Right cardiac atrium (tissue), 5 donors: ENCODE data around the gene MTCL1. TPM values are rescaled to one million over a fixed set of nuclear protein-coding genes. Genes with fewer than 3 reads are reported as not detected.

ENCODE experiments used
- ATAC-seq, 2 donors: fragments of 200-7000 bp; cut with Tn5 transposase; one replicate each; pipeline versions ENCODE4 v1.8.0 to v1.9.1; 2020; ENCODE audit warnings: moderate library complexity in 2 of 2, mild to moderate bottlenecking in 1 of 2
- DNase-seq, 3 donors: peaks; one replicate each; pipeline ENCODE4 v3.0.0-alpha.2; 2020
- H3K27ac ChIP-seq: one replicate; pipeline ENCODE4 v1.5.1; 2013; ENCODE audit warnings: mild to moderate bottlenecking, low read length, control low read depth, moderate library complexity
- H3K27me3 ChIP-seq: one replicate; pipeline ENCODE4 v1.6.1; 2013; ENCODE audit not compliant: control insufficient read depth, insufficient read depth
- H3K4me1 ChIP-seq: one replicate; pipeline ENCODE4 v1.6.1; 2013; ENCODE audit warnings: low read length; ENCODE audit not compliant: control insufficient read depth, insufficient read depth
- H3K4me3 ChIP-seq: one replicate; pipeline ENCODE4 v1.5.1; 2013; ENCODE audit warnings: low read length, control low read depth
- H3K9me3 ChIP-seq: one replicate; pipeline ENCODE4 v1.6.1; 2013; ENCODE audit warnings: low read length; ENCODE audit not compliant: control insufficient read depth
- WGBS: extraction: QIAGEN DNeasy Blood & Tissue Kit; methylation state at CpG from one replicate; pipeline ENCODE4 v1.1.7; 2013; 5-methylcytosine and 5-hydroxymethylcytosine counted together
- intact Hi-C, 4 donors: fragments of 100-400 bp; cut with DNase I; formaldehyde crosslinking; loops; one replicate each; pipeline versions ENCODE4 v1.11.0 to v1.14.0; 2022 to 2023
- polyA plus RNA-seq: library from polyadenylated mRNA; stranded (reverse); fragments of 200-250 nt; gene quantifications from one replicate; pipeline ENCODE4 v1.2.3, GENCODE V29; 2013
- total RNA-seq, 4 donors: library from RNA; stranded (reverse); fragmentation: NEBNext Ultra II Directional; extraction: Animal tissue kit (Norgen Biotek cat#: 25700); gene quantifications; one replicate each; pipeline ENCODE4 v1.2.1, GENCODE V29; 2021
- donor health status: healthy with polysubstance abuse.
- donor health status: DM: no; HTN: yes; CAD: no.
- donor health status: DM: no; HTN: no; CAD: no.
- donor health status: DM: no; HTN: yes; CAD: no; lungs with severe emphysema.
- donor health status: DM: yes; HTN: yes; CAD: no.

Gene MTCL1
- total and polyA plus RNA-seq, 5 donors, result 5.3 to 8.7 (median 6.4) TPM

DNA sequence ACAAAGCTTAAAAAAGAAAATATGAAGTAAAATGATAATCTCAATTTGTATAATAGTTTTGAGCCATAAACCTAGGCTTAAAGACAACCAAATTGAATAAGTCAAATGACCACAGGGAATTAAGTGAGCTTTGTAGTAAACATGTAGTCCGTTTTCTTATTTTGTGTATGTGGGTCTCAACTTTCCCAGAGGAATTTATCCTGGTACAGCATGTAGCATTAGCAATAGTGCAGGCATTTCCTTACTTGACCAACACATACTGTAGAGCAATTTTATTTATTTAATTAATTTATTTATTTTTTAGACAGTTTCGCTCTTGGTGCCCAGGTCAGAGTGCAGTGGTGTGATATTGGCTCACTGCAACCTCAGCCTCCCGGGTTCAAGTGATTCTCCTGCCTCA lies 37.5 kb upstream of the MTCL1 start:
- ATAC-seq (no peak), DNase-seq (no peak)
- WGBS, result 92% methylated on average over 3 of the region's 3 CpGs
- H3K4me1 ChIP-seq, result no peaks in the 10 kb centered on the region
- intact Hi-C loops, result no loop called here
- H3K27me3 ChIP-seq, result no peaks in the 10 kb centered on the region
- H3K27ac ChIP-seq, result no peak overlapping the region
- no peak overlapping the region for H3K4me3 ChIP-seq
- H3K9me3 ChIP-seq, result no peaks in the 10 kb centered on the region

DNA sequence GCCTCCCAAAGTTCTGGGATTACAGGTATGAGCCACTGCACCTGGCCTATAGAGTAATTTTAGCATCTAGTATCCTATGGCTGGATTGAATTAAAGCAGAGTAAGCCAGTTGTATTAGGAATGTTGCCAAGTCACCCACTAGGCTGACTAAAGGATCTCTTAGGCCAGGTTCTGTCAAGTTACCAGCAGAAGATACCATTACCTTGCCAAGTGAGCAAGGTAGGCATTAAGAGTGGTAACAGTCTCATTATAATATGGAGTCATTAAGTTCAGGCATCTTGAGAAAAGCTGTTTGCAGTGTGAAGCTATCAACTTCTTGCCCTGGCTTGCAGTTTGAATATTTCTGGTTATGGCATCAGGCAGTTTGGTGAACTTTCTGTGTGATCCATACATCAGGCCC lies 37.0 kb upstream of the MTCL1 start:
- ATAC-seq (no peak), DNase-seq (no peak)
- Histone ChIP-seq H3K27ac (no peak overlapping the region), H3K4me3 (no peak overlapping the region), H3K9me3 (no peaks in the 10 kb centered on the region), H3K4me1 (no peaks in the 10 kb centered on the region), H3K27me3 (no peaks in the 10 kb centered on the region)
- intact Hi-C loops, result no loop called here

- Histone ChIP-seq H3K4me3 (no peak overlapping the region), H3K27ac (no peak overlapping the region), H3K27me3 (no peaks in the 10 kb centered on the region), H3K9me3 (no peaks in the 10 kb centered on the region), H3K4me1 (no peaks in the 10 kb centered on the region)
- intact Hi-C loops, result no loop called here
- WGBS, result 84% methylated on average over 4 of the region's 4 CpGs
- DNase-seq (no peak), ATAC-seq (no peak)
Observed at GRCh38 chr18:8669571-8669970, 35.8 kb upstream of the MTCL1 start.

GRCh38 chr18:8673256-8674209 lies 31.8 kb upstream of the MTCL1 start:
- no peaks in the 10 kb centered on the region for H3K4me1 ChIP-seq
- no peak overlapping the region for H3K27ac ChIP-seq
- H3K9me3 ChIP-seq, result no peaks in the 10 kb centered on the region
- H3K27me3 ChIP-seq, result no peaks in the 10 kb centered on the region
- DNase-seq (no peak), ATAC-seq (no peak)
- intact Hi-C loops, result no loop called here
- no peak overlapping the region for H3K4me3 ChIP-seq
- WGBS, result 90% methylated on average over 9 of the region's 9 CpGs

DNA sequence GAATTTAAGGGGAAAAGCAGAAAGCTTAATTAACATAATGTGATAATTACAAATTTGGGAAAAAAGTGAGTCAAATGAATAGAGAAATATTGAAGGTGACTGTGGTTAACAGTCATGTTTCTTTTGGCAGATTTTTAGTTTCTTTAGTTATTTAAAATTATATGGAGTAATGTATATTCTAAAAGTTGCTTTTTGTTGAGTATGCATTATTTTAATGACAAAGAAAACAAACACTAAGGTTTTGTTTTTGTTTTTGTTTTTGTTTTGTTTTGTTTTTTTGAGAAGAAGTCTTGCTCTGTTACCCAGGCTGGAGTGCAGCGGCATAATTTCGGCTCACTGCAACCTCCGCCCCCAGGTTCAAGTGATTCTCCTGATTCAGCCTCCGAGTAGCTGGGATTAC lies 30.3 kb upstream of the MTCL1 start:
- Histone ChIP-seq H3K4me3 (no peak overlapping the region), H3K9me3 (no peaks in the 10 kb centered on the region), H3K27me3 (no peaks in the 10 kb centered on the region), H3K27ac (no peak overlapping the region), H3K4me1 (no peaks in the 10 kb centered on the region)
- ATAC-seq (no peak), DNase-seq (no peak)
- 92% methylated on average over 4 of the region's 4 CpGs for WGBS
- intact Hi-C loops, result no loop called here

DNA sequence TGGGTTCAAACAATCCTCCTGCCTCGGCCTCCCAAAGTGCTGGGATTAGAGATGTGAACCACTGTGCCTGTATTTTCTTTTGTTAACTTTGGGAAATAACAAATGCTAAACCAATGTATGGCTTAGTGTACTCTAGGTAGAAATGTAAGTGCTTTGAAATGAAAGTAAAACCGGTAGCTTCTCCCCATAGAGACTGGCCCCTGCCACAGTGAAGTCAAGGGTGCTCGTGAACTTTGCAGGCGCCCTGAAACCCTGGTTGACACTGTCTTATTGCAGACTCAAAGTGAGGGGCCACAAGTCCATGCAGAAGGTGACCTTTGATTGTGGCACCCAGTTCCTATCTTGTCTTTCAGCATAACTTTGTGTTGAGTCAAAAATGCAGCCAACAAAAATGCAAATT lies 24.2 kb upstream of the MTCL1 start:
- intact Hi-C loops, result no loop called here
- H3K27me3 ChIP-seq, result no peaks in the 10 kb centered on the region
- ATAC-seq (no peak), DNase-seq (no peak)
- no peaks in the 10 kb centered on the region for H3K9me3 ChIP-seq
- H3K4me1 ChIP-seq, result no peaks in the 10 kb centered on the region
- WGBS, result 93% methylated on average over 4 of the region's 4 CpGs
- H3K4me3 ChIP-seq, result no peak overlapping the region
- no peak overlapping the region for H3K27ac ChIP-seq

GRCh38 chr18:8684577-8684976 lies 20.8 kb upstream of the MTCL1 start:
- H3K4me3 ChIP-seq, result no peak overlapping the region

DNA sequence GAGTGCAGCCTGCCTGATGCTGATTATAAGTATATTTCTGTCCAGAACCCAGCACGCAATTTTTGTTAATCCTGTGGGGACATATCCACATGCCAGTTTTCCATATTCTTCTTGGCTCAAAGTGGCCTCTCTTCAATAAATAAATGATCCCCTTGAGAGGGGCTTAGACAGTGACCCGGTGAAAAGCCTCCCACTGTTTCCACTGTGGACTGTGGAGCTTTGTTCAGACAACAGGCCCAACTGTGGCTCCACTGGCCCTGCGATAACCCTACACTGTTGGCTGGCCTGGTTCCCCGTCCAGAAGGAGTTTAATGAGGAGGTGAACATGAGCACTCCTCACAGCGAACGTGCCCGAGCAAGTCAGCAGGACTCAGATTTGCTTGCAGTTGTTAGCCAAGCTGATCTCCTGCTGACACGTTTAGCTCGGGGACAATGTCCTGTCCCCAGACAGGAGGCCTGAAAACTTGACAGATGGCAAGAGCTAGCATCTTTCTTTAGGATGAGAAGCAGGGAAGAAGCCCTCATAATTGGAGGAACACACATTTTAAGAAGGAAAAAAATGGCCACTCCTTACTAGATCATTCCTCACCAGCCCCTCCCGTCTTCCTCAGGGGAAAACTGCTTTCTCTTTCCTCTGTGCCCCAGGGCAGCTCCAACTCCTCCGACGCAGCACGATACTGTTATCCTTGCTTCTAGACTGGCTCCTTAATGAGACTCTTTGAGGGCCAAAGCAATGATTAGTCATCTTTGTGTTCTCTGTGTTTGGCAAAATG lies 20.0 kb upstream of the MTCL1 start:
- no peaks in the 10 kb centered on the region for H3K4me1 ChIP-seq
- H3K27ac ChIP-seq, result no peak overlapping the region
- WGBS, result 65% methylated on average over 13 of the region's 13 CpGs
- DNase-seq (no peak), ATAC-seq (no peak)
- no peaks in the 10 kb centered on the region for H3K27me3 ChIP-seq
- no peak overlapping the region for H3K4me3 ChIP-seq
- H3K9me3 ChIP-seq, result no peaks in the 10 kb centered on the region
- intact Hi-C loops, result no loop called here

More at GRCh38 chr18:8684577-8684976, 20.8 kb upstream of the MTCL1 start:
- ATAC-seq (no peak), DNase-seq (no peak)
- Histone ChIP-seq H3K4me1 (no peaks in the 10 kb centered on the region), H3K27me3 (no peaks in the 10 kb centered on the region), H3K27ac (no peak overlapping the region), H3K9me3 (no peaks in the 10 kb centered on the region)
- WGBS, result 90% methylated on average over 7 of the region's 7 CpGs
- intact Hi-C loops, result no loop called here

DNA sequence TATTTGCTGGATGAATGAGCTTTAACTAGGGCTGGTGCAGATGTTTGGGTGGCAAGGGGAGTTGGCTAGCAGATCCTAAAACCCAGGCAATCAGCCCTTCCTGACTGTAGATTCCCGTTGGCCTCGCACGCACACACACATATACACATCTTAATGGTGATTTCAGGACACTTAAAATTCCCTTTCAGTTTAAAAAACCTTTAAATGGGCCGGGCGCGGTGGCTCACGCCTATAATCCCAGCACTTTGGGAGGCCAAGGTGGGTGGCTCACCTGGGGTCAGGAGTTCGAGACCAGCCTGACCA lies 19.5 kb upstream of the MTCL1 start:
- intact Hi-C loops, result no loop called here
- DNase-seq (no peak), ATAC-seq (no peak)
- Histone ChIP-seq H3K27ac (no peak overlapping the region), H3K27me3 (no peaks in the 10 kb centered on the region), H3K4me3 (no peak overlapping the region), H3K4me1 (no peaks in the 10 kb centered on the region), H3K9me3 (no peaks in the 10 kb centered on the region)
- 93% methylated on average over 8 of the region's 8 CpGs for WGBS

DNA sequence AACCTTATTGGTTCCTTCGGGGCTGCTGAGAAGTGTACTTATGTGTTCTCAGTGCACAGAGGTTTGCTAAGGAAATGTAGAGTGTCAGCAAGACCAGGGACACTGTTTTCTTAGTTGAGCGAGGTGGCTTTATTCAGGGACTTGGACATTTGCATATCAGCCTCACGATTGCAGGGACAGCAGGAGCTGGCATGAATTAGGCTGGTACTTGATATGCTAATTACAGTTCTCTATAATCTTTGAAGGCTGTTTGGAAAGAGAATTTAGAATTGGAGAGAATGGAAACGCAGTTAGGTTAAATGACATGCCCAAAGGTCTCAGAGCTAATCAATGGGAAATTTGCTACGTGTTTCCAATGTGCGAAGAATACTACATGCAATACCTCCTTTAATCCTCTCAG lies 18.7 kb upstream of the MTCL1 start:
- Histone ChIP-seq H3K4me3 (no peak overlapping the region), H3K9me3 (no peaks in the 10 kb centered on the region), H3K27me3 (no peaks in the 10 kb centered on the region), H3K4me1 (no peaks in the 10 kb centered on the region), H3K27ac (no peak overlapping the region)
- WGBS, result 67% methylated on average over 6 of the region's 6 CpGs
- no peak for ATAC-seq
- intact Hi-C loops, result no loop called here
- DNase-seq, result no peak

DNA sequence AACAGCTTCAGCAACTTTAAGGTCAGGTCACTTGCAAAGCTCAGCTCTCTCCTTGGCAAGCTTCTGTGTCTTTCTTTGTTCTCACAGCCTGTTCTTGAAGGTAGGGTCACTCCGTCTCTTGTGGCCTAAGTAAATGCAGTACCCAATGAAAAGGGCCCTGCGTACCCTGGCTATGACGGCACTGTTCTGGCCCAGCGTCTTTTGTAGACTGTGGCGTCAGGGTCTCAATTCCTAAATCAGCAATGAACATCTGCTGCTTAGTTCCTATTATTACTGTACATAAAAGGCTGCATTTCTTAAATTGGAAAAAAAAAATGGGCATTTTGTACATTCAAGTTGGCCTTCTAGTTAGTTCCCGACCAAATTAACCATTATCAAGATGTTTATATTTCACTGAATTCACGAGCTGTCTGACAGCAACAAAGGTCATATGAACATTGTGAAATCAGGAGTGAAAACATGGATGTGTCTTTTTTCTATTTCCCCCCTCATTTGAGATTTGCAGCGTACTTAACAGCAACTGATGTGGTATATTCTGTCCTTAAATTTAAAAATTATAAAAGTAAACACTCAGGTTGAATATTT lies 17.0 kb upstream of the MTCL1 start:
- no peak for ATAC-seq
- H3K4me1 ChIP-seq, result no peaks in the 10 kb centered on the region
- intact Hi-C loops, result no loop called here
- no peak overlapping the region for H3K4me3 ChIP-seq
- DNase-seq, result no peak
- H3K27me3 ChIP-seq, result no peaks in the 10 kb centered on the region
- H3K27ac ChIP-seq, result no peak overlapping the region
- H3K9me3 ChIP-seq, result no peaks in the 10 kb centered on the region
- 84% methylated on average over 8 of the region's 8 CpGs for WGBS
